CD14-positive monocyte (primary cell): ENCODE measurements around the gene CPT1C. TPM values are rescaled to one million over a fixed set of nuclear protein-coding genes. Genes with fewer than 3 reads are reported as not detected.
A peak's percentile ranks its signal among the peaks of the same experiment; 100 is the strongest.

Experiments used
- DNase-seq, 3 donors: peaks; one replicate each; pipeline ENCODE4 v3.0.0-alpha.2; 2011 to 2022
- H2AFZ ChIP-seq: 2 replicates; pipeline ENCODE4 v1.6.0; 2012; ENCODE audit warnings: mild to moderate bottlenecking, low read depth, low read length, inconsistent platforms; ENCODE audit not compliant: insufficient read depth, poor library complexity, severe bottlenecking
- H3K27ac ChIP-seq, 2 donors: 1 replicate in 1 of 2; 2 replicates in 1 of 2; pipeline ENCODE4 v1.5.1; 2012 to 2013; ENCODE audit warnings: low read length in 2 of 2, control low read depth in 1 of 2, inconsistent platforms in 1 of 2, low read depth in 1 of 2, mild to moderate bottlenecking in 1 of 2
- H3K27me3 ChIP-seq, 2 donors: one replicate each; pipeline versions ENCODE4 v1.6.0 to v1.6.1; 2011 to 2013; ENCODE audit warnings: low read length in 2 of 2; ENCODE audit not compliant: control insufficient read depth in 2 of 2, insufficient read depth in 2 of 2
- H3K36me3 ChIP-seq, 2 donors: replicated peaks in 1 of 2; 1 replicate in 1 of 2; 2 replicates in 1 of 2; pipeline versions ENCODE4 v1.5.1 to v1.6.1; 2012 to 2013; ENCODE audit warnings: low read length in 2 of 2, control low read depth in 1 of 2, inconsistent platforms in 1 of 2, mild to moderate bottlenecking in 1 of 2; ENCODE audit not compliant: insufficient read depth in 2 of 2, control insufficient read depth in 1 of 2
- H3K4me1 ChIP-seq, 2 donors: 1 replicate in 1 of 2; 2 replicates in 1 of 2; pipeline versions ENCODE4 v1.5.1 to v1.6.1; 2012 to 2013; ENCODE audit warnings: low read length in 2 of 2, control low read depth in 1 of 2, inconsistent platforms in 1 of 2, mild to moderate bottlenecking in 1 of 2, moderate library complexity in 1 of 2; ENCODE audit not compliant: insufficient read depth in 2 of 2, control insufficient read depth in 1 of 2
- H3K4me2 ChIP-seq: replicated peaks from 2 replicates; pipeline ENCODE3; 2012; ENCODE audit warnings: low read length, moderate library complexity, mild to moderate bottlenecking; ENCODE audit not compliant: poor library complexity, severe bottlenecking; ENCODE audit errors: extremely low read depth
- H3K4me3 ChIP-seq, 3 experiments: fragments of 200-600 bp in 1 of 3; sonication (generic) in 1 of 3; replicated peaks in 1 of 3; 1 replicate in 2 of 3; 2 replicates in 1 of 3; pipeline ENCODE4 v1.5.1; 2011 to 2013; ENCODE audit warnings: low read length in 3 of 3, mild to moderate bottlenecking in 3 of 3, control low read depth in 2 of 3, low read depth in 2 of 3, inconsistent platforms in 1 of 3, moderate library complexity in 1 of 3
- H3K79me2 ChIP-seq: 2 replicates; pipeline ENCODE4 v1.6.0; 2012; ENCODE audit warnings: mild to moderate bottlenecking, control low read depth, inconsistent platforms, low read length, moderate library complexity; ENCODE audit not compliant: insufficient read depth
- H3K9ac ChIP-seq: 2 replicates; pipeline ENCODE4 v1.6.0; 2017; ENCODE audit warnings: low read length, mild to moderate bottlenecking; ENCODE audit not compliant: insufficient read depth, poor library complexity, severe bottlenecking
- H3K9me3 ChIP-seq, 2 donors: replicated peaks in 1 of 2; 1 replicate in 1 of 2; 2 replicates in 1 of 2; pipeline versions ENCODE4 v1.5.1 to v1.6.1; 2012 to 2013; ENCODE audit warnings: low read length in 2 of 2, control low read depth in 1 of 2; ENCODE audit not compliant: control insufficient read depth in 1 of 2, insufficient read depth in 1 of 2
- H4K20me1 ChIP-seq: 2 replicates; pipeline ENCODE4 v1.6.0; 2012; ENCODE audit warnings: mild to moderate bottlenecking, low read length, control low read depth, moderate library complexity; ENCODE audit not compliant: insufficient read depth
- H3K27ac Mint-ChIP-seq, 7 donors: one replicate each; pipeline ENCODE4 v1.8.0; 2020; ENCODE audit warnings: mild to moderate bottlenecking in 7 of 7, mixed read lengths in 7 of 7, moderate library complexity in 6 of 7, inconsistent platforms in 2 of 7
- H3K27me3 Mint-ChIP-seq, 3 donors: one replicate each; pipeline ENCODE4 v1.8.0; 2021 to 2022; ENCODE audit warnings: low read depth in 3 of 3, mild to moderate bottlenecking in 3 of 3, mixed read lengths in 3 of 3, moderate library complexity in 3 of 3, inconsistent platforms in 1 of 3
- H3K36me3 Mint-ChIP-seq, 2 donors: one replicate each; pipeline ENCODE4 v1.8.0; 2020; ENCODE audit warnings: mixed read lengths in 2 of 2, inconsistent platforms in 1 of 2, mild to moderate bottlenecking in 1 of 2
- H3K4me1 Mint-ChIP-seq: one replicate; pipeline ENCODE4 v1.8.0; 2020; ENCODE audit warnings: mild to moderate bottlenecking, mixed read lengths
- H3K4me3 Mint-ChIP-seq, 2 donors: one replicate each; pipeline ENCODE4 v1.8.0; 2020; ENCODE audit warnings: mild to moderate bottlenecking in 2 of 2, mixed read lengths in 2 of 2, moderate library complexity in 1 of 2
- H3K9me3 Mint-ChIP-seq, 7 donors: one replicate each; pipeline ENCODE4 v1.8.0; 2020 to 2022; ENCODE audit warnings: mixed read lengths in 7 of 7, mild to moderate bottlenecking in 6 of 7, moderate library complexity in 6 of 7, inconsistent platforms in 2 of 7
- WGBS: methylation state at CpG from one replicate; pipeline ENCODE4 v1.1.5; 2013; ENCODE audit warnings: missing lambda C conversion rate; ENCODE audit not compliant: insufficient coverage; 5-methylcytosine and 5-hydroxymethylcytosine counted together
- intact Hi-C, 2 donors: fragments of 100-400 bp; cut with micrococcal nuclease; formaldehyde crosslinking; loops; one replicate each; pipeline versions ENCODE4 v1.15.0 to v1.15.1; 2023
- polyA plus RNA-seq, 3 donors: library from polyadenylated mRNA; depleted of rRNA in 1 of 3; unstranded in 2 of 3; stranded (reverse) in 1 of 3; fragments of 300-500 nt in 2 of 3; fragments of >200 nt in 1 of 3; fragmentation: Illumina TruSeq in 2 of 3; gene quantifications; 1 replicate in 2 of 3; 2 replicates in 1 of 3; pipeline ENCODE4 v1.2.3, GENCODE V29; 2012 to 2021
- TF ChIP-seq, protein P1 (sequence below): fragments of 200-600 bp; IDR thresholded peaks from one replicate; pipeline ENCODE4 v1.8.0; 2022; ENCODE audit warnings: antibody characterized with exemption, mild to moderate bottlenecking

The CPT1C gene
- polyA plus RNA-seq, 3 donors, result not detected

DNA sequence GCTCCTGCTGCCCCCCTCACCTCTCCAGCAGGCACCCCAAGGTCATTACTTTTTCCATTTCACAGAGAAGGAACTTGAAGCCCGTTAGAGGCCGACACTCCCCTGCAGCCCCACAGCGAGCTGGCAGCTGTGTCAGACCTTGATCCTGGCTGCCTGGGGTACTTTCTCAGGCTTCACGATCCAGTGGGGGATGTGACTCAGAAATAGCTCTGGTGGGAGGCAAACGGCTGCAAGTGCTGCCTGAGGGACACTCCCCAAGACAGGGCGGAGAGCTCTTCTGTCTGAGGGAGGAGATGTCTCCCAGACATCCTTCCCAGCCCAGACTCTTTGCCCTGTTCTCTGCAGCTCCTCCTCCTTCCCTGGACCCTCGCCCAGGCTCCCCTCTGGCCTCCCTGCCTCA, 67.4 kb downstream of the CPT1C start:
- 53% methylated on average over 7 of the region's 7 CpGs for WGBS
- Mint-ChIP-seq H3K27me3 (peaks cover 0 to 9% (median 8%) of the 10 kb centered on the region in 3 donors), H3K4me1 (peaks cover 12% of the 10 kb centered on the region), H3K4me3 (no peak overlapping the region), H3K27ac (peak overlapping the region in 1 of 7 donors; percentile 21), H3K9me3 (peaks cover 6 to 18% (median 15%) of the 10 kb centered on the region in 7 donors), H3K36me3 (no peaks in the 10 kb centered on the region)
- peaks cover 8 to 12% of the 10 kb centered on the region in 2 donors for H3K9me3 ChIP-seq
- TF ChIP-seq, protein P1, sequence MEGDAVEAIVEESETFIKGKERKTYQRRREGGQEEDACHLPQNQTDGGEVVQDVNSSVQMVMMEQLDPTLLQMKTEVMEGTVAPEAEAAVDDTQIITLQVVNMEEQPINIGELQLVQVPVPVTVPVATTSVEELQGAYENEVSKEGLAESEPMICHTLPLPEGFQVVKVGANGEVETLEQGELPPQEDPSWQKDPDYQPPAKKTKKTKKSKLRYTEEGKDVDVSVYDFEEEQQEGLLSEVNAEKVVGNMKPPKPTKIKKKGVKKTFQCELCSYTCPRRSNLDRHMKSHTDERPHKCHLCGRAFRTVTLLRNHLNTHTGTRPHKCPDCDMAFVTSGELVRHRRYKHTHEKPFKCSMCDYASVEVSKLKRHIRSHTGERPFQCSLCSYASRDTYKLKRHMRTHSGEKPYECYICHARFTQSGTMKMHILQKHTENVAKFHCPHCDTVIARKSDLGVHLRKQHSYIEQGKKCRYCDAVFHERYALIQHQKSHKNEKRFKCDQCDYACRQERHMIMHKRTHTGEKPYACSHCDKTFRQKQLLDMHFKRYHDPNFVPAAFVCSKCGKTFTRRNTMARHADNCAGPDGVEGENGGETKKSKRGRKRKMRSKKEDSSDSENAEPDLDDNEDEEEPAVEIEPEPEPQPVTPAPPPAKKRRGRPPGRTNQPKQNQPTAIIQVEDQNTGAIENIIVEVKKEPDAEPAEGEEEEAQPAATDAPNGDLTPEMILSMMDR, result no peak
- no peak overlapping the region for H3K9ac ChIP-seq
- intact Hi-C loops, result no loop called here
- H3K4me1 ChIP-seq, result peaks cover 0 to 9% of the 10 kb centered on the region in 2 donors
- H3K79me2 ChIP-seq, result no peaks in the 10 kb centered on the region
- H3K4me2 ChIP-seq, result no peak overlapping the region
- no peaks in the 10 kb centered on the region for H4K20me1 ChIP-seq
- H3K36me3 ChIP-seq, result no peaks in the 10 kb centered on the region
- H3K27ac ChIP-seq, result no peak overlapping the region
- no peak for DNase-seq
- peak overlapping the region; percentile 16 for H2AFZ ChIP-seq
- H3K27me3 ChIP-seq, result no peaks in the 10 kb centered on the region
- no peak overlapping the region for H3K4me3 ChIP-seq

DNA sequence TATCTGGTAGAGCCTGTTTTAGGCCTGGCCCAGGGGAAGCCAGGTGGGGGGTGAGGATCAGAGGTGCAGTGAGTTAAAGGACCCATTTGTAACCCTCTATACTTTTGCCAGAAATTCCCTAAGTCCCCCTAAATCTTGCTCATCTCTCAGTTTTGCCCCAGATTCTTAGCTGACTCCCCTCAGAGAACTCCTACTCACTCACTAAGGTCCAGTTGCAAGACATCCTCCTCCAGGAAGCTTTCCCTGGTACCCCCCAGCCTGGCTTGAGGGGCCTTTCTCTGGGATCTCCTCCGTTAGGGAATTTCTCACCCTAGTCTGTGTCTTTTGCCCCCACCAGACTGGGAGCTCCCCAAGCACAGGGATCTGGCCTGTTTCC, 70.3 kb downstream of the CPT1C start:
- Histone ChIP-seq H3K79me2 (no peaks in the 10 kb centered on the region), H2AFZ (peak overlapping the region; percentile 29), H3K4me3 (no peak overlapping the region), H3K27me3 (no peaks in the 10 kb centered on the region), H3K9ac (no peak overlapping the region), H3K27ac (peak overlapping the region; percentile 8 to 78), H3K4me2 (no peak overlapping the region), H3K36me3 (no peaks in the 10 kb centered on the region), H4K20me1 (no peaks in the 10 kb centered on the region), H3K9me3 (peaks cover 1% of the 10 kb centered on the region in 2 donors), H3K4me1 (peaks cover 11 to 19% of the 10 kb centered on the region in 2 donors)
- Mint-ChIP-seq H3K4me1 (peaks cover 22% of the 10 kb centered on the region), H3K9me3 (peaks cover 0 to 6% (median 2%) of the 10 kb centered on the region in 7 donors), H3K36me3 (no peaks in the 10 kb centered on the region), H3K4me3 (peak overlapping the region in 1 of 2 donors; percentile 59), H3K27me3 (peaks cover 0 to 8% (median 6%) of the 10 kb centered on the region in 3 donors), H3K27ac (peak overlapping the region; percentile 24 to 83 (median 72))
- no peak for DNase-seq
- no CpG with 5 or more reads among the region's 1 CpG for WGBS
- TF ChIP-seq, protein P1, result no peak
- intact Hi-C loops, result no loop called here
